ENCODE data around the gene CNTROB.

The CNTROB gene

DNA sequence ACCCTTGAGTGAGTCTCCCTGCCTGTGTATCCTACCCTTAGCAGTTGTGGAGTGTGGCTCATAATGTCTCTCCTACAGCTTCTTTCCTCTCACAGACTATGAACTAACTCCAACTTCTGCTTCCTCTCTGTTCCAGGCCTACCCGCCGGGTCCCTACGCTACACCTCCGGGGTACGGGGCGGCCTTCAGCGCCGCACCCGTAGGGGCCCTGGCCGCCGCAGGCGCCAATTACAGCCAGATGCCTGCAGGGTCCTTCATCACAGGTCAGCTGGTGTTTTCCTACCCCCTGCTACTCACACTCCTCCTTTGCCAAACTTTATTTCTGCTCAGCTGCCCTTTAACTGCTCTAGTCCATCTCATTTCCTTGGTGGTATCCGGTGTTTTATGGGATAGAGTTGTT, 21.3 kb upstream of the CNTROB start:
- H3K36me3 ChIP-seq (ENCODE audit: insufficient read depth, low read length), result peaks cover 59% of the 10 kb centered on the region
- peaks cover 12% of the 10 kb centered on the region for H3K4me1 ChIP-seq (ENCODE audit: control insufficient read depth, insufficient read depth, low read length)
- no peak overlapping the region for H3K4me3 ChIP-seq (ENCODE audit: low read length)
- H3K9ac ChIP-seq (ENCODE audit: low read depth, low read length), result no peak overlapping the region
- H3K9me3 ChIP-seq (replicated peaks; ENCODE audit: low read length), result no peaks in the 10 kb centered on the region
- H3K4me2 ChIP-seq (ENCODE audit: low read length), result no peak overlapping the region
- H3K27me3 ChIP-seq (ENCODE audit: control insufficient read depth, insufficient read depth, low read length), result no peaks in the 10 kb centered on the region

DNA sequence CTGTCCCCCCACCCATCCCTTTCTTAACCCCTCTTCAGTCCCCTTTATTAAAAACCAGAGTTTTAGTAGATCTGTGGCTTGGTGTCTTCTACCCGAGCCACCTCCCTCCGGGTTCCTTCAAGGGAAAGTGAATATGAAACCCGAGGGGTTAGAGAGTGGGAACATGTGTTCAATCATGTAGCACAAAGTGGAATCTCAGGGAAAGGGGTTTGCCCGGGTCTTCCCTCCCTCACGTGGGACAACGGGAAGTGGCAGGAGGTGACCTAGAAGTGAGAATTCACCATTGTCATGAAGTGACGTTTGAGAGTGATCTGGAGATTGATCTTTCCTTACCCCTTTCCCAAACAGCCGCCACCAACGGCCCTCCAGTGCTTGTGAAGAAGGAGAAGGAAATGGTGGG, 20.9 kb upstream of the CNTROB start:
- Histone ChIP-seq H3K27me3 (ENCODE audit: control insufficient read depth, insufficient read depth, low read length) (no peaks in the 10 kb centered on the region), H3K4me2 (ENCODE audit: low read length) (no peak overlapping the region), H3K9me3 (replicated peaks; ENCODE audit: low read length) (no peaks in the 10 kb centered on the region), H3K9ac (ENCODE audit: low read depth, low read length) (no peak overlapping the region), H3K4me1 (ENCODE audit: control insufficient read depth, insufficient read depth, low read length) (peaks cover 15% of the 10 kb centered on the region), H3K36me3 (ENCODE audit: insufficient read depth, low read length) (peaks cover 55% of the 10 kb centered on the region), H3K4me3 (ENCODE audit: low read length) (no peak overlapping the region)

DNA sequence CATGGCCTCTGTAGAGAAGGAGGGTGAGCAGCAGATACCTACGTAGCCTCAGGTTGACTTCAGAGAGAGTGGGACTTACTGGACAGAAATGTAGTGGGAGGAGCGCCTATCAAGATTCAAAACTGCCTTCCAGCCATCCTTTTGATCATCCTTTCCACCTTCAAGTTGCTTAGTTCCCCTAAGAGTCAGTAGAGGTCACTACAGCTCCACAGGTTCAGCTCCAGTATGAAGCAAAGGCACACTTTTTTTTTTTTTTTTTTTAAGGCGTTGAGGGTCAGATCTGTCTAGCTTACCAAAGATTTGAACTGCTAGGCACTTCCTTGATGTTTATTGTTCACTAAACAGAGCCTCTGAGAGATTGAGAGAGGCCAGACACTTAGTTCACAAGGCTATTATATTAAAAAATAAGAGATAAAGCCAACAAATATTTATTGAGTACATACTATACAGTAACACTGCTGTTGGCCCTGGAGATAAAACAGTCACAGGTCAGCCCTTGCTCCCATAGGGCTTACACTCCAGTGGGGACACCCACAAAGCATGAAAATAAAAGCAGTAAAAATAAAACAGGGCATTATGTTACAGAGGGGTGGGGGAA, 19.0 kb upstream of the CNTROB start:
- H3K9me3 ChIP-seq (replicated peaks; ENCODE audit: low read length), result no peaks in the 10 kb centered on the region
- H3K9ac ChIP-seq (ENCODE audit: low read depth, low read length), result no peak overlapping the region
- peaks cover 36% of the 10 kb centered on the region for H3K36me3 ChIP-seq (ENCODE audit: insufficient read depth, low read length)
- no peaks in the 10 kb centered on the region for H3K27me3 ChIP-seq (ENCODE audit: control insufficient read depth, insufficient read depth, low read length)
- no peak overlapping the region for H3K4me2 ChIP-seq (ENCODE audit: low read length)
- H3K4me1 ChIP-seq (ENCODE audit: control insufficient read depth, insufficient read depth, low read length), result peaks cover 25% of the 10 kb centered on the region
- no peak overlapping the region for H3K4me3 ChIP-seq (ENCODE audit: low read length)

DNA sequence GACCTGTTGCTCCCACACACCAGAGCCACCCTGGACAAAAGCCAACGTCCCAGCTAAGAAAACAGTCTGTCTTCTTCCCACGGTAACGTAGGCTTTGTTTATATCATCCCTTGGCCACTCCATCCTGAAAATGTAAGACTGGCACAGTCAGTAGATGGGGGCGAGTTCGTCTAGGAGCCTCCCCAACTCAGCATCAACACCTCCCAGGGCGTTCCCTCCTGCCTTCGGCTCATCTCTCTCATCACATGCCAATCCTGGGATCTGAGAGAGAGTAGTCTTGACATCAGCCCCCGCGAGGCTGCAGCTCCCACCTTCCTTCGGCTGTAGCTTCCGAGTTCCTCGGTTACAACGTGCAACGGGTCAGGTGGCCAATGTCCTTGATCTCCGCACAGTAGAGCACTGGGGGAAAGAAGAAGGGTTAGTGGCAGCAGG, 16.8 kb upstream of the CNTROB start:
- H3K36me3 ChIP-seq (ENCODE audit: insufficient read depth, low read length), result peaks cover 16% of the 10 kb centered on the region
- peaks cover 25% of the 10 kb centered on the region for H3K4me1 ChIP-seq (ENCODE audit: control insufficient read depth, insufficient read depth, low read length)
- H3K9ac ChIP-seq (ENCODE audit: low read depth, low read length), result peak overlapping the region; percentile 90
- H3K27me3 ChIP-seq (ENCODE audit: control insufficient read depth, insufficient read depth, low read length), result no peaks in the 10 kb centered on the region
- H3K9me3 ChIP-seq (replicated peaks; ENCODE audit: low read length), result no peaks in the 10 kb centered on the region
- H3K4me2 ChIP-seq (ENCODE audit: low read length), result peak overlapping the region; percentile 97
- peak overlapping the region; percentile 78 for H3K4me3 ChIP-seq (ENCODE audit: low read length)

DNA sequence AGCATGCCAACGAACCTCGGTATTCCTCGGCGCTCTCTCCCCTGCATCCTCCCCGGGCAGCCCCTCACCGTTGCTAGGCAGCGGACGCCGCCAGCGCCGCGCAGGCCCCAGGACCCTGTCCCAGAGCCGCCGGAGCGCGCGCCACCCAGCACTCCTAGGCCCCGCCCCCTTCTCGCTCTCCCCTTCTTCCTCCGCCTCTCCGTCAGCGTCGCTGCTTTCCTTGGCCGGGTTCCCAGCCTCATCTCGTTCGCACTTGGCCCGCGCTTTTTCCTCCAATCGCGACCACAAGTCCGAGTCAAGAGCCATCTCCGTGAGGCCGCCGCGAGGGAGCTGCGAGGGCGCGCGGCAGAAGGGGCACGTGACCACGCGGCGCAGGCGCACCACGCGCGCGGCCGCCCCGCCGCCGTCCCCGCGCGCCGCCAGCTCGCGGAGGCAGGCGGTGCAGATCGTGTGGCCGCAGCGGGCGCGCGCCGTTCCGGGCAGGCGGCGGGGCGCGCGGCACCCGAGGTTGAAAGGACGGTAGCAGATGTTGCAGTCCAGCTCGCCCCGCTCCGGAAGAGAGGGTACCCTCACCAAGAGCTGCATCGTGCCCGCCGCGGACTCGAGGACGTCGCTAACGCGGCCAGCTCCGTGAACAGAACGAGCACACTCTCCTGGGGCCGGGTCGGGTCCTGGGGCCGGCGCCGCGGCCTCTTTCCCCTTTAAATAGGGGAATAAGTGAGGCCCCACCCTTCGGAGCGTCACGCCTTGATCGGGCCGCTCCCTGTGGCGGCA, 16.2 kb upstream of the CNTROB start, which contains the start of gene RNF227:
RNF227 (minus strand) TSS at position 679 of the 774 bp plus-strand sequence; CDS start at position 585, 94 bp downstream.
- H3K4me1 ChIP-seq (ENCODE audit: control insufficient read depth, insufficient read depth, low read length), result peaks cover 25% of the 10 kb centered on the region
- no peaks in the 10 kb centered on the region for H3K9me3 ChIP-seq (replicated peaks; ENCODE audit: low read length)
- peak within 1 kb of the TSS; percentile 90 for H3K9ac ChIP-seq (ENCODE audit: low read depth, low read length)
- peak within 1 kb of the TSS; percentile 78 for H3K4me3 ChIP-seq (ENCODE audit: low read length)
- peaks cover 10% of the 10 kb centered on the region for H3K36me3 ChIP-seq (ENCODE audit: insufficient read depth, low read length)
- peak within 1 kb of the TSS; percentile 97 for H3K4me2 ChIP-seq (ENCODE audit: low read length)
- H3K27me3 ChIP-seq (ENCODE audit: control insufficient read depth, insufficient read depth, low read length), result no peaks in the 10 kb centered on the region

DNA sequence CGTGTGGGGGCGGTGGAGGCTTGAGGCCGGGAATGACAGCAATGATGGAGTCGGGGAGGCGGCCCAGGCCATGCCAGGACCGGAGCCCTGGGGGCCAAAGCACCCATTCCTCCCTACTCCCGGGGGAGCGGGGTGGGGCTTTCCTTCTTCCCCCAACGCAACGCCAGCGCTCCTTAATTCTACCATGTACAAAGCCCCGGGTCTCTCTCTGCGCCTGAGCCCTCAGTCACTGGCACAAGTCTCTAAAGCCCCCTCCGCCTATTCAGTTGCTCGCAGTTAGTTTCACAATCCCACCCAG, 15.7 kb upstream of the CNTROB start:
- Histone ChIP-seq H3K4me3 (ENCODE audit: low read length) (peak overlapping the region; percentile 78), H3K4me2 (ENCODE audit: low read length) (peak overlapping the region; percentile 97), H3K9me3 (replicated peaks; ENCODE audit: low read length) (no peaks in the 10 kb centered on the region), H3K27me3 (ENCODE audit: control insufficient read depth, insufficient read depth, low read length) (no peaks in the 10 kb centered on the region), H3K4me1 (ENCODE audit: control insufficient read depth, insufficient read depth, low read length) (peaks cover 25% of the 10 kb centered on the region), H3K36me3 (ENCODE audit: insufficient read depth, low read length) (peaks cover 6% of the 10 kb centered on the region), H3K9ac (ENCODE audit: low read depth, low read length) (peak overlapping the region; percentile 90)

DNA sequence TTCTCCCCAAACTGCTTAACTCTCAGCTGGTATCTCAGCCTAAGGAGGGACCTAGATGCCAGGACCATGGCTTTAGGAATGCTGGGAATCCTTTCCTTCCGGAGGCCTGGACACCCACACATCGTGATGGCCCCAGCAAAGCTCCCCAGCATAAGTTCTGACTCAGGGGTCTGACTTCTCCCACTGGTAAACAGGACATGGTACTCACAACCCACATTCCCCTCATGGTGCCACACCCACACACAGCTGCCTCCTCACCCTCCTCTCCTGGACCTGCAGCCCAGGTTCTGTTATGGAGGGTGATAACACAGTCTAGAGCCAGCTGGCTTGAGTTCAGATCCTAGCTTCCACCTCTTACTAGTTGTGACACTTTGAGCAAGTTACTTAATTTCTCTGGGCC, 15.2 kb upstream of the CNTROB start:
- peak overlapping the region; percentile 90 for H3K9ac ChIP-seq (ENCODE audit: low read depth, low read length)
- peaks cover 25% of the 10 kb centered on the region for H3K4me1 ChIP-seq (ENCODE audit: control insufficient read depth, insufficient read depth, low read length)
- H3K9me3 ChIP-seq (replicated peaks; ENCODE audit: low read length), result no peaks in the 10 kb centered on the region
- H3K4me3 ChIP-seq (ENCODE audit: low read length), result peak overlapping the region; percentile 78
- H3K36me3 ChIP-seq (ENCODE audit: insufficient read depth, low read length), result peaks cover 2% of the 10 kb centered on the region
- H3K4me2 ChIP-seq (ENCODE audit: low read length), result peak overlapping the region; percentile 97
- H3K27me3 ChIP-seq (ENCODE audit: control insufficient read depth, insufficient read depth, low read length), result no peaks in the 10 kb centered on the region

DNA sequence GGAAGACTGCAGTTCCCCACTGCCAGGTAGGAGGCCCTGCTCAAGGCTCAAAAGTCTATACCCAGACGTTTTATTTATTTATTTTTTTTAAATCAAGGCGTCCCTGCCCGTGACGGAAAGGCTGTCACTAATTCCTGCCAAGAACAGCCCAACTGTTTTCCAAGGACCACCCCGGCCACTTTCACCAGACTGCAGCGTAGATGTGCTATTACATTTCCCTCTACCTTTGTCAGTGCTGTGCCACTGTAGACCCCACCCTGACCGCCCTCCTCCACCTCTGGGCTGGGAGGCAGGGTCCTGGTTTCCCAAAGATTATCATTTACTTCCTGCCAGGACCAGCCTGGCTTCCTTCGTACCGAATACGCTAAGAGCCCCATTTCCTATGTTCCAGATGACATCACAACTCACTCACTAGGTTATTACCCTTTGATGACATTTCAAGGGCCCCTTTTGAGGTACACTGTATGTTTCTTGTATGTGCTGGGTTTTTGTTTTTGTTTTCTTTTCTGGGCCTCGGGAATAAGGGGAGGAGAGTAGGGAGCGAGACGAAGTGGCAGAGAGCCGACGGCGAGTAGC, 9.6 kb upstream of the CNTROB start:
- peaks cover 10% of the 10 kb centered on the region for H3K4me1 ChIP-seq (ENCODE audit: control insufficient read depth, insufficient read depth, low read length)
- H3K4me3 ChIP-seq (ENCODE audit: low read length), result peak overlapping the region; percentile 60
- H3K9me3 ChIP-seq (replicated peaks; ENCODE audit: low read length), result no peaks in the 10 kb centered on the region
- peak overlapping the region; percentile 76 for H3K4me2 ChIP-seq (ENCODE audit: low read length)
- peak overlapping the region; percentile 66 for H3K9ac ChIP-seq (ENCODE audit: low read depth, low read length)
- H3K27me3 ChIP-seq (ENCODE audit: control insufficient read depth, insufficient read depth, low read length), result no peaks in the 10 kb centered on the region
- H3K36me3 ChIP-seq (ENCODE audit: insufficient read depth, low read length), result no peaks in the 10 kb centered on the region

DNA sequence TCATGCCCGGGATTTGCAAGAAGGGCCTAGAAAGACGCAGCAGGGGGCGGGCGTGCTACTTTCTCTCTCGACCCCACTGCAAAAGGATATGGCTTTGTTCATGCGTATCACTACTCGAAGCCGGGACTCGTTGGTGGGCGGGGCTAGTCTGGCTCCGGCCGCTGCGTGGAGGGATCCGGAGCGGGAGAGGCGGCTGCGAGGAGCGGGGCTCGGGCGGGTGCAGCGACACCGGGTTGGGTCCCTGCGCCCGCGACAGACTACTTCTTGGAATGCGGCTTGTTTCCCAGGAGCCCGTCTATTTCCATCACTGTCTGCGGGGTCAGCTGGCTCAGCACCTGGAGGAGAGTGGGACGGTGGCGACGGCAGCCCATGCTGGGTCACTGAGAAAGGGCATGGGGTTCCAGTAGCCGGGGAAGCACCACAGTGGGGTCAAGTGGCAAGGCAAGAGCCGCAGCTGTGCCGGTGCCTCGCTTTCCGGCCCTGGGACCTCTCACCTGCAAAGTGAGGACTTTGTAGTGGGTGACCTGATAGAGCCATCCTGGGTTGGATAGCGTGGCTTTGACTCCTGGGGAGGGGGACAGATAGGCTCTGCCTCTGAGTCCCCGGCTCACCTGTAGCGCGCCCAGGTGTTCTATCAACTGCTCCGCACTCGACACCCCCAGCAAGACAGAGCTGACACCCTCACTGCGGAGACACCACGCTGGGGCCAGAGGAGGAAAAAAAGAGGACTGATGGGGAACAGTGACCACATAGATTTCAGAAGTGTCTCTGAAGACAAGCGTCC, 9.0 kb upstream of the CNTROB start:
- H3K36me3 ChIP-seq (ENCODE audit: insufficient read depth, low read length), result no peaks in the 10 kb centered on the region
- H3K4me1 ChIP-seq (ENCODE audit: control insufficient read depth, insufficient read depth, low read length), result peaks cover 10% of the 10 kb centered on the region
- H3K9me3 ChIP-seq (replicated peaks; ENCODE audit: low read length), result no peaks in the 10 kb centered on the region
- peak overlapping the region; percentile 76 for H3K4me2 ChIP-seq (ENCODE audit: low read length)
- peak overlapping the region; percentile 66 for H3K9ac ChIP-seq (ENCODE audit: low read depth, low read length)
- H3K27me3 ChIP-seq (ENCODE audit: control insufficient read depth, insufficient read depth, low read length), result no peaks in the 10 kb centered on the region
- peak overlapping the region; percentile 60 for H3K4me3 ChIP-seq (ENCODE audit: low read length)

DNA sequence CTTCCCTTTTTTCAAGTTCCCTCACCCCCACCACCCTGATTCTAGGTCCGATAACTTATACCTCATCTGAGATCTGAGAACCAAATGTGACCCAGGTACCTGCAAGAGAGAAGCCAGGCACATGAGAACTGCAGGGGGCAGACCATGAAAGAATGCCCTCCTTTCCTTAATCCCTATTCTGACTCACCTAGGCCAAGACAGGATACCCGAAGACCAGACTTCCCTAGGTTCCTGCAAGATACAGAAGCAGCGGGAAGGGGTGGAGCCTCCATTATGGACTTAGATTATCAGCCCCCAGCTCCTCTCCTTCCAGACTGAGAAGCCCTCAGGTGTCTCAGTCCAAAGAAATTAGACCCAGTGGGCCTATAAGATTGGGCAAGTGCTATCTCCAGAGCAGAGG, 4.4 kb upstream of the CNTROB start:
- Histone ChIP-seq H3K9me3 (replicated peaks; ENCODE audit: low read length) (no peaks in the 10 kb centered on the region), H3K27me3 (ENCODE audit: control insufficient read depth, insufficient read depth, low read length) (no peaks in the 10 kb centered on the region), H3K36me3 (ENCODE audit: insufficient read depth, low read length) (no peaks in the 10 kb centered on the region), H3K4me2 (ENCODE audit: low read length) (no peak overlapping the region), H3K4me1 (ENCODE audit: control insufficient read depth, insufficient read depth, low read length) (peaks cover 13% of the 10 kb centered on the region), H3K9ac (ENCODE audit: low read depth, low read length) (no peak overlapping the region), H3K4me3 (ENCODE audit: low read length) (no peak overlapping the region)
